ENCODE measurements around the gene SLC18B1. TPM values are rescaled to one million over a fixed set of nuclear protein-coding genes. Genes with fewer than 3 reads are reported as not detected.
"Not testable (repeated sequence)": the region's sequence is repeated elsewhere in the genome, so short reads cannot be mapped to it uniquely, and the experiment has no call there.

Gene SLC18B1
- total RNA-seq, 1 donor from 2014 or later, result 3.4 TPM

DNA sequence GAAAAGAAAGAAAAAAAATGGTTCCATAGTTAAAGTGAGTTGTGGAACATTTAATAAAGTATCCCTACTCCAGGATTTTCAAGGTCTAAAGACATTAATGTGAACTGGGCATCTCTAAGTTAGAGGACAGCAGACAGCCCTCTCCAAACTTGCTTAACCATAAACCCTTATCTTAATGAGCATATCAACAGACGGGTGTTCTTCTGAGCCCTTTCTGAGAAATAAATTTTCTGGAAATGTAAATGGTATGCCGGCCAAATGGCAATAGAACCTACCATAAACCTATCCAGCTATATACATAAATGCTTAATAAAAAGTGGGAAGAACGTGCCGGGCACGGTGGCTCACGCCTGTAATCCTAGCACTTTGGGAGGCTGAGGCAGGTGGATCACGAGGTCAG lies 12.5 kb downstream of the SLC18B1 start:
- DNase-seq (ENCODE audit: low read depth), result no peak
- TF ChIP-seq, protein P1, sequence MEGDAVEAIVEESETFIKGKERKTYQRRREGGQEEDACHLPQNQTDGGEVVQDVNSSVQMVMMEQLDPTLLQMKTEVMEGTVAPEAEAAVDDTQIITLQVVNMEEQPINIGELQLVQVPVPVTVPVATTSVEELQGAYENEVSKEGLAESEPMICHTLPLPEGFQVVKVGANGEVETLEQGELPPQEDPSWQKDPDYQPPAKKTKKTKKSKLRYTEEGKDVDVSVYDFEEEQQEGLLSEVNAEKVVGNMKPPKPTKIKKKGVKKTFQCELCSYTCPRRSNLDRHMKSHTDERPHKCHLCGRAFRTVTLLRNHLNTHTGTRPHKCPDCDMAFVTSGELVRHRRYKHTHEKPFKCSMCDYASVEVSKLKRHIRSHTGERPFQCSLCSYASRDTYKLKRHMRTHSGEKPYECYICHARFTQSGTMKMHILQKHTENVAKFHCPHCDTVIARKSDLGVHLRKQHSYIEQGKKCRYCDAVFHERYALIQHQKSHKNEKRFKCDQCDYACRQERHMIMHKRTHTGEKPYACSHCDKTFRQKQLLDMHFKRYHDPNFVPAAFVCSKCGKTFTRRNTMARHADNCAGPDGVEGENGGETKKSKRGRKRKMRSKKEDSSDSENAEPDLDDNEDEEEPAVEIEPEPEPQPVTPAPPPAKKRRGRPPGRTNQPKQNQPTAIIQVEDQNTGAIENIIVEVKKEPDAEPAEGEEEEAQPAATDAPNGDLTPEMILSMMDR (conservative IDR thresholded peaks at IDR 0.05; ENCODE audit: low read depth, low read length), result no peak

DNA sequence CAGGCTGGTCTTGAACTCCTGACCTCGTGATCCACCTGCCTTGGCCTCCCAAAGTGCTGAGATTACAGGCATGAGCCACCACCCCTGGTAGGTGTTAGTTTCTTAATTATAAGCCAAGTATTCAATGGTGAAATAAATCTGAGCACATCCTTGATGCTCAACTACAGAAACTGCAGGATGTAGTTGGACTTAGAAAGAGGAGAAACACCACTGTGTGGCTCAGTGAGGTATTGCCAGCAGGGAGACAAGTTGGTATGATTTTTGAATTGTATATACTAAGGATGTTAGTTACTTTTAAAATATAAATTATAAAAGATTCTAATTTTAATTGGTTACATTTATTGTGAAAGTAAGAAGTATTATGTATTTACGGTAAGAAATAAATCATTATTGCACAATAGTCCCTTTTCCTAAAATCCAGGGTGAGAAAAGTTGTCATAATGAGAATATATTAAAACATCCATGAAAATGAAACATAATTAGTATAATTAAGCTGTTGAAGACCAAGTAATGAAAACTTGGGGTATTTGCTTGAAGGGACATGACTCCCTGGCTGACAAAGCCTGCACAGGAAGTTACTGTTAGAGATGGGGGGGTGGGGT lies 17.6 kb downstream of the SLC18B1 start:
- TF ChIP-seq, protein P1 (conservative IDR thresholded peaks at IDR 0.05; ENCODE audit: low read depth, low read length), result peak; percentile 59
- no peak for DNase-seq (ENCODE audit: low read depth)
- H3K4me3 ChIP-seq (ENCODE audit: low read depth, low read length), result no peak overlapping the region

More for the DNA sequence above, 12.5 kb downstream of the SLC18B1 start:
- no peak overlapping the region for H3K4me3 ChIP-seq (ENCODE audit: low read depth, low read length)

DNA sequence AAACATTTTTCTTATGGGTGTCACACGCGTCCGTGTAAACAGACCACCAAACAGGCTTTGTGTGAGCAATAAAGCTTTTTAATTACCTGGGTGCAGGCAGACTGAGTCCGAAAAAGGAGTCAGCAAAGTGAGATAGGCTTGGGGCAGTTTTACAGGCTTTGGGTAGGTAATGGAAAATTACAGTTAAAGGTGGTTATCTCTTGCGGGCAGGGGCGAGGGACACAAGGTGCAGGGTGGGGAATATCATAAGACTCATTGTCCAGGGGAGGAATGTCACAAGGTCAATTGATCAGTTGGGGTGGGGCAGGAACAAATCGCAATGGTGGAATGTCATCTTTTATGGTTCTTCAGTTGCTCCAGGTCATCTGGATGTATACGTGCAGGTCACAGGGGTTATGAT lies 20.6 kb downstream of the SLC18B1 start:
- DNase-seq (ENCODE audit: low read depth), result not testable (repeated sequence)

DNA sequence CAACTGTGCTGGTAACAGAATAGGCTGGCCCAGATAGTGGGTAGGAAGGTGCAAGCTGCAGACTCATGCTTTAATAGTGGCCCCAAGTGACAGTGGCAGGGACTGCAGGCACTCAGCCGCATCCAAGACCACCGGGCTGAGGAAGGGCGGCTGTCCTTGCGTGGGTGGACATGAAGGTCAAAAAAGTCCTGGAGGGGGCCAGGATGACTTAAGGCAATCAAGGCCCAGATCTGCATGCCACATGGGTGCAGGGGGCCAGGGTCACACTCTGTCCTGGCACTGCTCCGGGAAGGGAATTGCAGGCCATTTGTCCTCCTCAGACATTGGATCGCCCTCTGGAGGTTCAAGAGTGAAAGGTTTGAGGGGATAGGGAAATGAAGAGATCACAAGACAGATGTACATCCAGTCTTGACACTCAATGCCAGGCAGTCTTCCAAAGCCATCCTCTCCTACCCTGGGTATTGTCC lies 30.4 kb downstream of the SLC18B1 start:
- no peak overlapping the region for H3K4me3 ChIP-seq (ENCODE audit: low read depth, low read length)
- TF ChIP-seq, protein P1 (conservative IDR thresholded peaks at IDR 0.05; ENCODE audit: low read depth, low read length), result peak; percentile 65
- no peak for DNase-seq (ENCODE audit: low read depth)

More for the DNA sequence above, 20.6 kb downstream of the SLC18B1 start:
- not testable (repeated sequence) for H3K4me3 ChIP-seq (ENCODE audit: low read depth, low read length)

DNA sequence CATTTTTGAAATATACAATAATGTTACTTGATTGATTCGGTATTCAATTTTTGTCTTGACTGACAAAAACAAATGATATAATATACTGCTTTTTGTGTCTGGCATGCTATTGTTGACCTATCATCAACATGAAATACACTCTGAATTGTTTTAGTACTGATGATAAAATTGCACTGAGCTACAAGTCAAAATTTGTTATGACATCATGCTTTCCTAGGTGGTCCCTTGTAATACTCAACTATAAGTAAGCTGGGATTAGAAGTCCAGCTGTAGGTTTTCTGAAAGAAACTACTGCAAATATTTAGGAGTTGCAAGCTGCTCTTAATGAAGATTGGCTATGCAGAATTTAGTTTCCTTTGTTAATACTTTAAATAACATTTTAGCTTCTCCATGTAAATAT lies 32.9 kb downstream of the SLC18B1 start:
- TF ChIP-seq, protein P1 (conservative IDR thresholded peaks at IDR 0.05; ENCODE audit: low read depth, low read length), result no peak
- DNase-seq (ENCODE audit: low read depth), result no peak

DNA sequence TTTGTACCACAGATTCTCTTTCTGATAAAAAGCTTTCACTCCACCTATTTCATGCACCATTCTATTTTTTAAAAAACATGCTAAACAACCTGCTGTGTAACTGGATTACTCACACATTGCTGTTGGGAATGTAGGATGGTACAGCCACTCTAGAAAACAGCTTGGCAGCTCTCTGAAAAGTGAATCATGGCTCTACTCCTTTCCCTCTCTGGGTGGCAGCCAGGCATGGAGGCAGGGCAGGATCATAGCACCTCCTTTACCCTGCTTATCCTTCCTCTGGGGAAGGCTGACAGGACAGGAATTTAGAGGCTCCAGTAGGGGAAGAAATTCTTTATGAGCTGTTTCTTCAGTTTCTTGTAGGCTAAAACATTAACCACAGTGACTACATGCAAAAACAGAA lies 34.1 kb downstream of the SLC18B1 start:
- TF ChIP-seq, protein P1 (conservative IDR thresholded peaks at IDR 0.05; ENCODE audit: low read depth, low read length), result peak; percentile 18
- DNase-seq (ENCODE audit: low read depth), result peak; percentile 94
- no peak overlapping the region for H3K4me3 ChIP-seq (ENCODE audit: low read depth, low read length)

More for the DNA sequence above, 32.9 kb downstream of the SLC18B1 start:
- no peak overlapping the region for H3K4me3 ChIP-seq (ENCODE audit: low read depth, low read length)

DNA sequence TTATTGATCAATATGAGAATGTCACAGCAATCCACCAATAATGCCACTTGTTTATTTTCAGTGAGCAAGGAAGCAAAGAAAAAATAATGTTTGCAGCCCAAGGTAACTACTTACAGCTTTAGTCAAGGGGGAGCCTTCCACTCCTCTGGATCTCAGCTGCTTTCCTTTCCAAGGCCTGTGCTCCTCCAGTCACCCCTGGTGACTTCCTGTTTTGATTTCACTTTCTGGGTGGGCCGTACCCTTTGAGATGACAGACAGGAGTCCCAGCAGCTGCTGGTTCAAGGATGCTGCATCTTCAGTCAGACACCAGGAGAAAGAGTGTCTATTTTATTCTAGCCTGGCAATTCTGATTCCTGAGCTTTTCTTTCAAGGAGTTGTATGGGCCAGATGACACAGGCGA lies 35.2 kb downstream of the SLC18B1 start:
- H3K4me3 ChIP-seq (ENCODE audit: low read depth, low read length), result no peak overlapping the region
- DNase-seq (ENCODE audit: low read depth), result no peak
- TF ChIP-seq, protein P1 (conservative IDR thresholded peaks at IDR 0.05; ENCODE audit: low read depth, low read length), result no peak

Measured in epithelial cell of proximal tubule (primary cell).